ENCODE data around the gene EGFL7.

The EGFL7 gene

GRCh38 chr9:136616948-136617695 lies 45.6 kb upstream of the EGFL7 start:
- H3K27ac ChIP-seq: no peak overlapping the region

GRCh38 chr9:136617746-136618579 lies 44.8 kb upstream of the EGFL7 start:
- TF ChIP-seq ZFX (IDR thresholded peaks at IDR 0.05; ENCODE audit: borderline replicate concordance) (no peak), CTCF (IDR thresholded peaks at IDR 0.05) (no peak)

More at GRCh38 chr9:136616948-136617695, 45.6 kb upstream of the EGFL7 start:
- TF ChIP-seq ZFX (IDR thresholded peaks at IDR 0.05; ENCODE audit: borderline replicate concordance): no peak
- no peak for TF ChIP-seq CTCF (IDR thresholded peaks at IDR 0.05)

GRCh38 chr9:136618580-136619547 lies 43.9 kb upstream of the EGFL7 start:
- no peak for TF ChIP-seq ZFX (IDR thresholded peaks at IDR 0.05; ENCODE audit: borderline replicate concordance)
- no peak for TF ChIP-seq CTCF (IDR thresholded peaks at IDR 0.05)
- H3K27ac ChIP-seq: no peak overlapping the region

More at GRCh38 chr9:136617746-136618579, 44.8 kb upstream of the EGFL7 start:
- H3K27ac ChIP-seq: no peak overlapping the region

- no peak overlapping the region for H3K27ac ChIP-seq
- TF ChIP-seq ZFX (IDR thresholded peaks at IDR 0.05; ENCODE audit: borderline replicate concordance): no peak
Observed at GRCh38 chr9:136619742-136620440, 42.8 kb upstream of the EGFL7 start.

GRCh38 chr9:136620441-136621018 lies 42.2 kb upstream of the EGFL7 start:
- H3K27ac ChIP-seq: no peak overlapping the region
- TF ChIP-seq CTCF (IDR thresholded peaks at IDR 0.05): no peak
- no peak for TF ChIP-seq ZFX (IDR thresholded peaks at IDR 0.05; ENCODE audit: borderline replicate concordance)

GRCh38 chr9:136621019-136621733 lies 41.5 kb upstream of the EGFL7 start:
- no peak overlapping the region for H3K27ac ChIP-seq
- TF ChIP-seq ZFX (IDR thresholded peaks at IDR 0.05; ENCODE audit: borderline replicate concordance): no peak
- TF ChIP-seq CTCF (IDR thresholded peaks at IDR 0.05): no peak

All from 22Rv1 (cell line).